IPS-18c (cell line): Measurements from ENCODE around the gene CLMP.
A peak's percentile ranks its signal among the peaks of the same experiment; 100 is the strongest.
"Not testable (repeated sequence)": the region's sequence is repeated elsewhere in the genome, so short reads cannot be mapped to it uniquely, and the experiment has no call there.

ENCODE experiments used
- H3K4me3 ChIP-seq: 2 replicates; pipeline ENCODE4 v1.7.0; 2013; ENCODE audit warnings: low read depth, mild to moderate bottlenecking, low read length, moderate library complexity; ENCODE audit not compliant: insufficient read depth
- H3K9me3 ChIP-seq: one replicate; pipeline ENCODE4 v1.6.1; 2013; ENCODE audit warnings: mild to moderate bottlenecking, low read length, moderate library complexity; ENCODE audit not compliant: control insufficient read depth, insufficient read depth

Gene CLMP

DNA sequence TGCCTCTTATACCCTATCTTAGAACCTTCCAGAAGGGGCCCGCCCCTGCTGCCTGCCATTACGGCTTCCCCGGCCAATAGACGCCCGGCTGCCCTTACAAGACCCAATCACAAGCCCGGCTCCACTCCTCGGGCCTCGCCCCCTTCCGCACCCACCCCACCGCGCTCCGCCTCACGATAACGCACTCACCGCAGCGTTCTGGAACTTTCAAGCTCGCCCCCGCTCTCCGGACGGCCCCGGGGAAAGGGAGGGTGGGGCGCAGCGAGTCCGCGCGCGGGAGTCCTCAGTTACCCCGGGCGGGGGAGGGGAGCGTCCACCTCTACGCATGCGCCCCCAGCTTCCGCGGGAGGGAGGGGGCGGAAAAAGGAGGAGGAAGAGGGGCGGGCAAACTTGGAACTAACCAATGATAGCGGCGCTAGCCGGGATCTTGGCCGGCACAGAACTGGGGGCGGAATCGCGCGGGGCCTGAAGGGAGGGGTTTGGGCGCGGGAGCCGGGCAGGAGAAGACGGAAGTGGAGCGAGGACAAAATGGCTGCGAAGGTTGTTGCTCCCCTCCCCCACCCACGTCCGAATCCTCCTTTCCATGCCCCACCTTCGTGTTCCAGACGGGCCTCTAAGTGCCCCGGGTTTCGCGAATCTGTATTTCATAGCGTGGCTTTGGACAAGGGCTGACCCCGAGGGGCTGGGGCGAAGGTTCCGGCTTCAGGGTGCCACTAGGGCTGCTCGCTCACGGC lies 132.7 kb downstream of the CLMP start:
- Histone ChIP-seq H3K9me3 (no peaks in the 10 kb centered on the region), H3K4me3 (peak overlapping the region; percentile 98)

- no peaks in the 10 kb centered on the region for H3K9me3 ChIP-seq
- peak within 1 kb of the TSS; percentile 98 for H3K4me3 ChIP-seq
Measured at GRCh38 chr11:123061403-123062157, 133.5 kb downstream of the CLMP start, which contains the start of gene HSPA8. Gene HSPA8 (minus strand): TSS chr11:123062136. CDS start chr11:123061324, 812 bp downstream.

- peaks cover 2% of the 10 kb centered on the region for H3K9me3 ChIP-seq
- peak overlapping the region; percentile 98 for H3K4me3 ChIP-seq
Measured at GRCh38 chr11:123060277-123061000, 134.6 kb downstream of the CLMP start.

DNA sequence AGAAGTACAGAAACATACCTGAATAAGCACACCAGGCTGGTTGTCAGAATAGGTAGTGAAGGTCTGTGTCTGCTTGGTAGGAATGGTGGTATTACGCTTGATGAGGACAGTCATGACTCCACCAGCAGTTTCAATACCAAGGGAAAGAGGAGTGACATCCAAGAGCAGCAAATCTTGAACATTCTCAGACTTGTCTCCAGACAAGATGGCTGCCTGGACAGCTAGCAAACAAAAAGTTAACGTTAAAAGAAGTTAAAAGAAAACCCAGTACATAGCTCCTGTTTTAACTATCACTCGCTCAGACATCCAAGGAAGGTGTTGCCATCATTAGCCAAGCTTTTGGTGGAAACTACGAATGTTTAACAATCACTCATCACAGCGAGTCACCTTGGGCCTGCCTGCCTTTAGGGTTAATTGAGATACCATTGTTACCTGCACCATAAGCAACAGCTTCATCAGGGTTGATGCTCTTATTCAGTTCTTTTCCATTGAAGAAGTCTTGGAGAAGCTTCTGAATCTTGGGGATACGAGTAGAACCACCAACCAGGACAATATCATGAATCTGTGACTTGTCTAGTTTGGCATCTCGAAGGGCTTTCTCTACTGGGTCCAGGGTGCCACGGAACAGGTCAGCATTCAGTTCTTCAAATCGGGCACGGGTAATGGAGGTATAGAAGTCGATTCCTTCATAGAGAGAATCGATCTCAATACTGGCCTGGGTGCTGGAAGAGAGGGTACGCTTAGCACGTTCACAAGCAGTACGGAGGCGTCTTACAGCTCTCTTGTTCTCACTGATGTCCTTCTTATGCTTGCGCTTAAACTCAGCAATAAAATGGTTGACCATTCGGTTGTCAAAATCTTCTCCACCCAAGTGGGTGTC lies 135.8 kb downstream of the CLMP start:
- not testable (repeated sequence) for H3K9me3 ChIP-seq
- H3K4me3 ChIP-seq, result peak overlapping the region; percentile 98

GRCh38 chr11:123057661-123058305 lies 137.3 kb downstream of the CLMP start:
- Histone ChIP-seq H3K4me3 (no peak overlapping the region), H3K9me3 (peaks cover 2% of the 10 kb centered on the region)

GRCh38 chr11:123056835-123057491 lies 138.1 kb downstream of the CLMP start:
- peaks cover 2% of the 10 kb centered on the region for H3K9me3 ChIP-seq
- H3K4me3 ChIP-seq, result no peak overlapping the region

DNA sequence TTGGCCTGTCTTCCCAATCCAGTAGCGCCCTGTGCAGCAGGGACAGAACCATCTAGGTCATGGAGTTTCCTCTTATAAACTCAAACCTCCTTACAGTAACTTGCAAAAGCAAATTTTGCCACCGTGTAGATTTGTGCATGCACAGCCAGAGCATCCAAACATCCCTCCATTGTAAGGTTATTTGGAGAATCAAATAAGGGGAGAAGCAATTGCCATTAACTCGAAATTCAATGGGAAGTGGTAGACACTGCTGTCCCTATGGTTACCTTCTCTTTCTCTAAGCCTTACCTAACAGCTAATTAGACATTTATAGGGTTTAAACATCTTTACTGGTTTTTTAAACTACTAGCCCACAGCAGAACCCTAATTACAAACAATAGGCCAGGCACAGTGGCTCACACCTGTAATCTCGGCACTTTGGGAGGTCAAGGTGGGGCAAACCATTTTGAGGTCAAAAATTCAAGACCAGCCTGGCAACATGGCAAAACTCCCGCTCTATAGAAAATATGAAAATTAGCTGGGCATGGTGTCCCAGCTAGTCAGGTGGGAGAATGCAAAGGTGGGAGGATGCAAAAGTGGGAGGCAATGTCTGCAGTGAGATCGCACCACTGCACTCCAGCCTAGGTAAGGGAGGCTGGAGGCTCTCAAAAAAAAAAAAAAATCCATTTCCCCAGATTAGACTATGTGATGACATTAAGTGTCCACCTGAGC lies 139.7 kb downstream of the CLMP start:
- peaks cover 2% of the 10 kb centered on the region for H3K9me3 ChIP-seq
- no peak overlapping the region for H3K4me3 ChIP-seq

GRCh38 chr11:123054301-123055065 lies 140.6 kb downstream of the CLMP start:
- Histone ChIP-seq H3K9me3 (peaks cover 2% of the 10 kb centered on the region), H3K4me3 (no peak overlapping the region)

DNA sequence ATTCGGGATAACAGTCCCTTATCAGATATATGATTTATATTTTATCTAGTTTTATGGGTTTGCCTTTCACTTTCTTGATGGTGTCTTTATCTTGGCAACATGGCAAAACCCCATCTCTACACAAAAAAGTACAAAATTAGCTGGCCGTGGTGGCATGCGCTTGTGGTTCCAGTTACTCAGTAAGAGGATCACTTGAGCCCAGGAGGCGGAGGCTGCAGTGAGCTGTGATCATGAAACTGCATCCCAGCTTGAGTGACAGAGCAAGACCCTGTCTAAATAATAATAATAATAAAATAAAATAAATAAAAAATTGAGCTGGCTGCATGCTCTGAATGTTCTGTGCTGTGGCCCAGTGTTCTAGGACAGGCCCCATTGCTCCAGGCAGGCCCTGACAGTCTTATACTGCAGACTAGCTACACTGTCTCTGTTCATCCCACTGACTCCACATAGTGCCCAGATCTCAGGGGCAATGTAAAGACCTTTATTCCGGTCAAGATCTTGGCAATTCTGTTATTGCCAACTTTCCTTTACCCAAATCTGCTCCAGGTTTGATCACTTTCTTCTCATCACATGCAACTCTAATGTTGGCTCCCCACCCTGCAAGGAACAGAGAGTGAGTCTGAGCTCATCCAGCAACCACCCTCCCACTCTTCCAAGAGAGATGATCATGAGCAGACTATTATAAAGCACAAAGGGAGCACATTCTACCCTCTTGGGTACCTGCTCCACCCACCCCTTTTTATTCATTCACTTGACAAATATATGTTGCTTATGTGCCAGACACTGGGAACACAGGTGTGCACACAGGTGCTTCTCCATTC lies 141.9 kb downstream of the CLMP start:
- Histone ChIP-seq H3K4me3 (no peak overlapping the region), H3K9me3 (peaks cover 2% of the 10 kb centered on the region)

DNA sequence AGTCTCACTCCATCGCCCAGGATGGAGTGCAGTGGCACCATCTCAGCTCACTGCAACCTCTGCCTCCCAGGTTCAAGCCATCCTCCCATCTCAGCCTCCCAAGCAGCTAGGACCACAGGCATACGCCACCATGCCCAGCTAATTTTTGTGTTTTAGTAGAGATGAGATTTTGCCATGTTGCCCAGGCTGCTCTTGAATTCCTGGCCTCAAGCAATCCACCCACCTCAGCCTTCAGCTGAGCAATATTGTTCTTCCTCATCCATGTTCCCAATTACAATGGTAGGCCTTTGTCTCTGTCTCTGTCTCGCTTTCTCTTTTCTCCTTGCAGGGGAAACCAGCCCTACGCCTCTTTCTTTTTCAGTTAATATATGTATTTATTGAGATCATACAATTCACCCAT lies 143.4 kb downstream of the CLMP start:
- H3K9me3 ChIP-seq, result peaks cover 2% of the 10 kb centered on the region
- no peak overlapping the region for H3K4me3 ChIP-seq

DNA sequence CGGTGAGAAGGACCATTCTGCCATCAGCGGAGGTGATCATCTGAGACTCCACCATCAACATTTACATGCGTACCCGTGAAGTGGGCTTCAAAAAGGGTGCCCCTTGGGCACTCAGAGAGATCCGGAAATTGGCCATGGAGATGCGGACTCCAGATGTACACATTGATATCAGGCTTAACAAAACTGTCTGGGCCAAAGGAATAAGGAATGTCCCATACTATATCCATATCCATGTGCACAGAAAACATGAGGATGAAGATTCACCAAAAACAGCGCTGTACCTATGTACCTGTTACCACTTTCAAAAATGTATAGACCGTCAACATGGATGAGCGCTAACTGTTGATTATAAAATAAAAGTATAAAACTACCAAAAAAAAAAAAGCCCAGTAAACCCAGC lies 143.9 kb downstream of the CLMP start:
- H3K4me3 ChIP-seq, result no peak overlapping the region

DNA sequence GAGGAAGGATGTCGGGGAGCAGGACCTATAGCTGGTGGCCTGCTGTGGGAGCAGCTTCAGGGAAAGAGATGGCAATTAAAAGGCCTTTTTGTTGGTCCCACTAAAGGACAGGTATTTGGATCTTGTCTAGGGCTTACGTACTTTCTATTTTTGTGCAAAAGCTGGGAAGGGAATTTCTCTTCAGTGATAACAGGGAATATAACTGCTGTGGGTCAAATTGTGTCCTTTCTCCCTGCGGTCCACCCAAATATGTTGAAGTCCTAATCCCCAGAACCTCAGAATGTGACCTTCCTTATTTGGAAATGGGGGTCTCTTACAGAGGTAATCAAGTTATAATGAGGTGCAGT lies 147.1 kb downstream of the CLMP start:
- H3K4me3 ChIP-seq, result no peak overlapping the region
- H3K9me3 ChIP-seq, result no peaks in the 10 kb centered on the region

More for the DNA sequence above, 143.9 kb downstream of the CLMP start:
- peaks cover 2% of the 10 kb centered on the region for H3K9me3 ChIP-seq

GRCh38 chr11:123047266-123047946 lies 147.6 kb downstream of the CLMP start:
- Histone ChIP-seq H3K9me3 (no peaks in the 10 kb centered on the region), H3K4me3 (no peak overlapping the region)
